NCI-H2227 (cell line): ENCODE data around the gene ADAMTS7.
"Not testable (repeated sequence)": the region's sequence is repeated elsewhere in the genome, so short reads cannot be mapped to it uniquely, and the experiment has no call there.

Experiments
- DNase-seq: peaks from one replicate; lab custom pipeline; 2025; ENCODE audit not compliant: unreplicated experiment; lab: John Stamatoyannopoulos, UW

The ADAMTS7 gene

DNA sequence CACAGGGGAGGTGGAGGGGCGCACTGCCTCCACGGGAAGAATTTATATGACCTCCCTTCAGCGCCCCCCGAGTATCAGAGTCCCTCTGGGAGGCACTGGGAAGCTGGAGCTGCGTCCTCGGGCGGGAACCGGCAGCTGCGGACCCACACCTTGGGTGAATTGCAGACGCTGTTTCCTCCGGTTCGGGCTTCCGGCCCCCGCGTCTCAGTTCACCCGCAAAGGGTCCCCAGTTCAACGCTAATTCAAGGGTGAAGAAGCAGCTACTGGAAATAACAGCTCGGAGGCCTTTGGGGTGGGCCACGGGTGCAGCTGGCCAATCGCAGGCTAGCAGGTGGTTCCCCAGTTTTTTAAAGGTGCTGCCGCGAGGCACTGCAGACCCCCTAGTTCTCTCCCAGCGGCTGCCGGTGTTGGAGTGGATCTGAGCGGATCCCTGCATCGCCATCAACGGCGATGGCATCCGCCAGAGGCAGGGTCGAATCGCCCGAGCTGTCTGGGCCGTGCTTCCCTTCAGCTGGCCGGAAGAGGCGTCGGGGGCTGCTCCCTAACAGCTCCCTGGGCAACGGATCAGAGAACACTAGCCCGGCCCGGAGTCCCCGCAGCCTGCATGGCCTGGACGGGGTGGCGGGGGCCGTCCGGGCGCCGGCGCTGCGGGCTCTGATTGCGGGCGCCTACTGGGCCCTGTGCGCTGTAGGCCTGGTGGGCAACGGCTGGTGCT is 19.4 kb upstream of the ADAMTS7 start:
- DNase-seq = no peak

- DNase-seq = no peak
Measured at GRCh38 chr15:78828920-78829319, 17.7 kb upstream of the ADAMTS7 start.

GRCh38 chr15:78822514-78822913 is 11.2 kb upstream of the ADAMTS7 start:
- no peak for DNase-seq

GRCh38 chr15:78811825-78812183 is 540 bp upstream of the ADAMTS7 start:
- peak; percentile 40 for DNase-seq

- DNase-seq = peak; percentile 39
Measured at GRCh38 chr15:78810362-78811123, 721 bp downstream of the ADAMTS7 start.

GRCh38 chr15:78810003-78810361 is 1.3 kb downstream of the ADAMTS7 start:
- no peak for DNase-seq

DNA sequence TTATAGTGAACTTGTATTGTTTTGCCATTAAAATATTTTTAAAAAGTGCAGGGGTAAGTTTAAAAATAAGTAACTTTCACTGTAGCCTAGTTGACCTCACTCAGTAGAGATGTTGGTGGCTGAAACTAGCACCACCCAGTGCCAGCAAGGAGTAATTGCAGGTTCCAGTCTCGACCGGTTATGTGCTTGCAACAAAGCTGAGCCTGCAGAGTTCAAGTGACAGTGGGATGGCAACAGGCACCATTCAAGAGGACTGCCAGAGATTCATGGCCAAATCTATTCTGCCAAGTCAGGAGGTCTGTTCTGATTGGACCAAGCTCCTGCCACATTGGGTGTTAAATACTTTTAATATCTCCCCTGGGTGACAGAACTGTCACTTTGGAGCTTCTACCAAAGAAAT is 2.7 kb downstream of the ADAMTS7 start:
- no peak for DNase-seq

- no peak for DNase-seq
Measured at GRCh38 chr15:78807359-78807758, 3.9 kb downstream of the ADAMTS7 start.

GRCh38 chr15:78804391-78804792 is 6.9 kb downstream of the ADAMTS7 start:
- peak; percentile 4 for DNase-seq

DNA sequence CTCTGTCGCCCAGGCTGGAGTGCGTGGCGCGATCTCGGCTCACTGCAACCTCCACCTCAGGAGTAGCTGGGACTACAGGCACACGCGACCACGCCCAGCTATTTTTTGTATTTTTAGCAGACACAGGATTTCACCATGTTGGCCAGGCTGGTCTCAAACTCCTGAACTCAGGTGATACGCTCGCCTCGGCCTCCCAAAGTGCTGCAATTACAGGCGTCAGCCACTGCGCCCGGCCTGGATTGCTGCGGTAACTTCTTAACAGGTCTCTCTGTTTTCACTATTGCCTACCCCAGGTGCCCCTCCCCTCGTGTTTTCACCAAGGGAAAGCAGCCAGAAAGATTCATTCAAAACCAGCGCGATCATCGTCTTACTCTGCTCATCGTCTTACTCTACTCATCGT is 10.5 kb downstream of the ADAMTS7 start:
- no peak for DNase-seq

- no peak for DNase-seq
Measured at GRCh38 chr15:78800189-78800588, 11.1 kb downstream of the ADAMTS7 start.

- DNase-seq = not testable (repeated sequence)
Measured at GRCh38 chr15:78799102-78799501, 12.2 kb downstream of the ADAMTS7 start.

DNA sequence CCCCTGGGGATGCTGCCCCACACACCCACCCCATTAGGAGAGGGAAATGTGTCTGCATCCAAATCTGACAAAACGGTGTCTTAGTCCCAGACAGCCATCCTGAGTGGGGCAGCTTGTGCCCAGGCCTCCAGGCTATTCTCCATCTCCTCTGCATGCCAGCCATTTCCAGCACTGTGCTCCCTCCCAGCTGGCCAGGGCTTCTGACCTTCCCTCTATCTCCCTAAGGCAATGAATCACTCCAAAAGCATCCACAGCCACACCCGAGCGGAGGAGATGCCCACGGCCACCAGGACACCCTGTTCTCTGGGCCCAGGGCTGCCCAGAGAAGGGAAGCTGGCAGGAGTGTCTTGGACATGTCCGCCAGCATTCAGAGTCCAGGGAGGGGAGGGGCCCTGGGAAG is 12.9 kb downstream of the ADAMTS7 start:
- not testable (repeated sequence) for DNase-seq

- no peak for DNase-seq
Measured at GRCh38 chr15:78797951-78798350, 13.3 kb downstream of the ADAMTS7 start.

- no peak for DNase-seq
Measured at GRCh38 chr15:78796510-78796909, 14.8 kb downstream of the ADAMTS7 start.

DNA sequence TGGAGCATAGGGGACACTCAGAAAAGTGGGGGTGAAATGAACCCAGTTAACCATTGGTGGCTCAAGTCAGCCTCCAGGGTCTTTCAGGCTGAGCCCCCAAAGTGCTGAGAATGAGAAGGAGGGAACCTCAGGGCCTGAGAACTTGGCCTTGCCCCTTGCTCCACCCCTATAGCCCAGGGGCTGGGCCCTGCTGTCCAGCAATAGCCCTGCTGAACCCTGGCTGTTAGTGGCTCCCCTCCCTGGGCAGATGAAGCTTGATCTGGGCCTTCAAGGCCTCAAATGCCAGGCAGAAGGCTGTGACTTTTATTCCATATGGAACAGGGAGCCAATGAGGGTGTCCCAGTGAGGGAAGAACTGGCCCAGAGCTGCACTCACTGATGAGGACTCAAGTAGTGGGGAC is 16.2 kb downstream of the ADAMTS7 start:
- no peak for DNase-seq

GRCh38 chr15:78794446-78794845 is 16.8 kb downstream of the ADAMTS7 start:
- DNase-seq = not testable (repeated sequence)

- DNase-seq = no peak
Measured at GRCh38 chr15:78791357-78791756, 19.9 kb downstream of the ADAMTS7 start.

DNA sequence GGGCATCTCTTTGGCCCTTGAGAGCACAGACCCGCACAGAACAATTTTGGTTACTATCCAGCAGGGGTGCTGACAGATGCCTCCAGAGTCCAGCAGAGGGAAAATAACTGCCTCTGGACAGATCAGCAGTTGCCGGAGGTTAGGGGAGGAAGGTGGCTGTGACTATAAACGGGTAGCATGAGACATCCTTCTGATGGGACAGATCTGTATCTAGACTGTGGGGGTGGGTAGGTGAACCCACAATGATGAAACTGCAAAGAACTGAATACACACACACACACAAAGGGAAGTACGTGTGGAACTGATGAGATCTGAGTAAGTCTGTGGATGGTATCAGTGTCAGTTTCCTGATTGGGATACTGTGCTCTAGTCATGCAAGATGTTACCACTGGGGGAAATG is 21.2 kb downstream of the ADAMTS7 start:
- DNase-seq = no peak

GRCh38 chr15:78789615-78790014 is 21.6 kb downstream of the ADAMTS7 start:
- no peak for DNase-seq

DNA sequence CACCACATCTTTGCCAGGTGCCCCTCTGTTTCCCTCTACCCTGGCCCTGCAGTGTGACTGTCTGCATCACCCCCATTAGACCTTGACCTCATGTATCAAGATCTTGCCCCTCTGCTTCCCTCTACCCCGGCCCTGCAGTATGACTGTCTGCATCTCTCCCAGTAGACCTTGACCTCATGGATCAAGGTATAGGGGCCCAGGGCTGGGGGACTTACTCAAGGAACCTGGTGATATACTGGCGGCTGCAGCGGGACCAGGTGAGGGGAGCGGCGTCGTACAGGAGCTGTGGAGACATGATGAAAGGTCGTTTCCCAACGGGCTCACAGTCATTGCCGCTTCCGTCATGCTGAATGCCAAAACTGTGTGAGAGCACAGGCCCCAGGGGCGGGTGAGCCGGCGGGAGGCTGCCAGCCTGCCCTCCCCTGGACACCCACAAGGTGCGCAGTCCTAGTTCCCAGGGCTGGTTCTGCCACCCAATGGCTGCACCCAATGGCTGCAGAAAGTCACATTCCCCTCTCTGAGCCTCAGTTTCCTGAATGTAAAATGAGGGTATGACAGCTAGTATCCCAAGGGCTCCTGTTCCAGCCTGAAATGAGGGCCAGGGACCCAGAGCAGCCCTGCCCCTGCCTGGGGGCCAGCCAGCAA is 23.1 kb downstream of the ADAMTS7 start:
- DNase-seq = no peak

DNA sequence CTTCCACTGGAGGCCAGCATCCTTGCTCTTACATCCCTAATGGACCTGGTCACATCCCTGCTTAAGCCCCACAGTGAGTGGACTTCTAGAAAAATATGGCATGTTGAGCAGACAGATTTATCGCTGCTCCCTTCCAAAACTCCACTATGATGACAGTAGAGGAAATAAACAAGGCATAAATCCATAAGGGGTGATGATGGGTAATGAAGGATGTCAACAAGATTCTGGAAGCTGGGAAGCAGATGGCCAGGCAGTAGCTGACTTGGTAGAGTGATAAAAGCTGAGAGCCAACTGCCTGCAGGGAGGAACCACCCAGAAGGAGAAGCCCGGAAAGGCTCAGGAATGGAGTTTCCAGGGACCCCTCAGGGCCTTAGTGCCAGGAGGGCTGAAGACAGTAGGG is 28.9 kb downstream of the ADAMTS7 start:
- not testable (repeated sequence) for DNase-seq
